Cardiac muscle cell (in vitro differentiated cells and primary cell): Measurements from ENCODE around the gene SBF1. TPM values are rescaled to one million over a fixed set of nuclear protein-coding genes. Genes with fewer than 3 reads are reported as not detected.
"Not testable (repeated sequence)": the region's sequence is repeated elsewhere in the genome, so short reads cannot be mapped to it uniquely, and the experiment has no call there.

ENCODE experiments used
- DNase-seq, 2 donors: peaks; one replicate each; pipeline versions ENCODE4 v3.0.0 to v3.0.0-alpha.2; 2010 to 2017; ENCODE audit warnings: low read depth in 1 of 2, low spot score in 1 of 2
- H3K27ac ChIP-seq: fragments of 200-600 bp; sonication (generic); 2 replicates; pipeline ENCODE4 v1.5.1; 2016
- H3K27me3 ChIP-seq: fragments of 200-600 bp; sonication (generic); 2 replicates; pipeline ENCODE4 v1.6.0; 2016; ENCODE audit warnings: control low read depth
- H3K36me3 ChIP-seq: fragments of 200-600 bp; sonication (generic); 2 replicates; pipeline ENCODE4 v1.5.1; 2016; ENCODE audit warnings: control low read depth
- H3K4me1 ChIP-seq: fragments of 200-600 bp; sonication (generic); 2 replicates; pipeline ENCODE4 v1.8.1; 2017; ENCODE audit warnings: low read depth, mild to moderate bottlenecking, mixed run types
- H3K4me3 ChIP-seq: fragments of 200-600 bp; sonication (generic); 2 replicates; pipeline ENCODE4 v1.5.1; 2016; ENCODE audit warnings: mild to moderate bottlenecking
- H3K9me3 ChIP-seq: fragments of 200-600 bp; sonication (generic); 2 replicates; pipeline ENCODE4 v1.5.1; 2017; ENCODE audit warnings: low read depth, mild to moderate bottlenecking, control low read depth
- polyA plus RNA-seq: library from polyadenylated mRNA; unstranded; fragments of >200 nt; fragmentation: Nextera tagmentation; extraction: Ambion mirVana; gene quantifications from 2 replicates; pipeline ENCODE4 v1.2.1, GENCODE V29; 2016
- total RNA-seq: library from RNA; depleted of rRNA; stranded (reverse); fragments of >200 nt; gene quantifications from 2 replicates; pipeline ENCODE4 v1.2.3, GENCODE V29; 2016
- TF ChIP-seq, protein P1 (sequence below): IDR thresholded peaks from 2 replicates; pipeline ENCODE4 v1.5.1; 2012; ENCODE audit warnings: low read depth, mild to moderate bottlenecking, low read length

Gene SBF1
- total and polyA plus RNA-seq, 2 experiments from 2014 or later = 39.1 to 111 TPM

DNA sequence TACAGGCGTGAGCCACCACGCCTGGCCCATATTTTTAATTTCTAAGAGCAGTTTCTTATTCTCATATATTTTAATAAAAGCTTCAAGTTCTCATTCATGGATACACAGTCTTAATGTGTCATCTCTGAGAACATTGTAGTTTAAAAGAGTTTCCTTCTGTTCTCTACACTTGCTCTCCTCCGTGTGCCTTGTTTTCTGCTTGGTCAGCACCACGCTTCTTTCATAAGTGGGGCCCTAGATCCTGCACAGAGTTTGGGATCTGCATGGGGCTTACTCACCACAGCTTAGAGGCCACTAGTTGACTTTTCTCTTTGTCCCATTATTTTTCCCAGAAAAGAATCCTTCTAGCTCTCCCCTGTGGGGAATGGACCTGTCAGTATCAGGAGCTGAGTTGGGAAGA lies 72.9 kb downstream of the SBF1 start:
- Histone ChIP-seq H3K27ac (no peak overlapping the region), H3K4me3 (no peak overlapping the region), H3K9me3 (no peaks in the 10 kb centered on the region), H3K36me3 (peaks cover 3% of the 10 kb centered on the region), H3K27me3 (no peaks in the 10 kb centered on the region), H3K4me1 (peaks cover 2% of the 10 kb centered on the region)
- DNase-seq = no peak
- TF ChIP-seq, protein P1, sequence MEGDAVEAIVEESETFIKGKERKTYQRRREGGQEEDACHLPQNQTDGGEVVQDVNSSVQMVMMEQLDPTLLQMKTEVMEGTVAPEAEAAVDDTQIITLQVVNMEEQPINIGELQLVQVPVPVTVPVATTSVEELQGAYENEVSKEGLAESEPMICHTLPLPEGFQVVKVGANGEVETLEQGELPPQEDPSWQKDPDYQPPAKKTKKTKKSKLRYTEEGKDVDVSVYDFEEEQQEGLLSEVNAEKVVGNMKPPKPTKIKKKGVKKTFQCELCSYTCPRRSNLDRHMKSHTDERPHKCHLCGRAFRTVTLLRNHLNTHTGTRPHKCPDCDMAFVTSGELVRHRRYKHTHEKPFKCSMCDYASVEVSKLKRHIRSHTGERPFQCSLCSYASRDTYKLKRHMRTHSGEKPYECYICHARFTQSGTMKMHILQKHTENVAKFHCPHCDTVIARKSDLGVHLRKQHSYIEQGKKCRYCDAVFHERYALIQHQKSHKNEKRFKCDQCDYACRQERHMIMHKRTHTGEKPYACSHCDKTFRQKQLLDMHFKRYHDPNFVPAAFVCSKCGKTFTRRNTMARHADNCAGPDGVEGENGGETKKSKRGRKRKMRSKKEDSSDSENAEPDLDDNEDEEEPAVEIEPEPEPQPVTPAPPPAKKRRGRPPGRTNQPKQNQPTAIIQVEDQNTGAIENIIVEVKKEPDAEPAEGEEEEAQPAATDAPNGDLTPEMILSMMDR = no peak

DNA sequence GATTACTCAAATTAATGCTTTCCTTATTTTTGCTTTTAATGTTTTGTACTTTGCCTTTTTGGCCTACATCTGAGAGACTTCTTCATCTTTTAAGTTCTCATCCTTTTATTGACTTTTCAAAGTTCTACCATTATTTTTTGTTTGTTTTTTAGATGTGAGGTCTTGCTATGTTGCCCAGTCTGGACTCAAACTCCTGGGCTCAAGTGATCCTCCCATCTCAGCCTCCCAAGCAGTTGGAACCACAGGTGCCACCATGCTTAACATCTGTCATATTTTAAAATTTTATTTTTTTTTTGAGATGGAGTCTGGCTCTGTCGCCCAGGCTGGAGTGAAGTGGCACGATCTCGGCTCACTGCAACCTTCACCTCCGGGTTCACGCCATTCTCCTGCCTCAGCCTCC lies 73.9 kb downstream of the SBF1 start:
- H3K9me3 ChIP-seq = no peaks in the 10 kb centered on the region
- H3K36me3 ChIP-seq = no peaks in the 10 kb centered on the region
- peaks cover 10% of the 10 kb centered on the region for H3K4me1 ChIP-seq
- no peak overlapping the region for H3K27ac ChIP-seq
- DNase-seq = no peak
- no peak overlapping the region for H3K4me3 ChIP-seq
- H3K27me3 ChIP-seq = no peaks in the 10 kb centered on the region
- TF ChIP-seq, protein P1 = no peak

DNA sequence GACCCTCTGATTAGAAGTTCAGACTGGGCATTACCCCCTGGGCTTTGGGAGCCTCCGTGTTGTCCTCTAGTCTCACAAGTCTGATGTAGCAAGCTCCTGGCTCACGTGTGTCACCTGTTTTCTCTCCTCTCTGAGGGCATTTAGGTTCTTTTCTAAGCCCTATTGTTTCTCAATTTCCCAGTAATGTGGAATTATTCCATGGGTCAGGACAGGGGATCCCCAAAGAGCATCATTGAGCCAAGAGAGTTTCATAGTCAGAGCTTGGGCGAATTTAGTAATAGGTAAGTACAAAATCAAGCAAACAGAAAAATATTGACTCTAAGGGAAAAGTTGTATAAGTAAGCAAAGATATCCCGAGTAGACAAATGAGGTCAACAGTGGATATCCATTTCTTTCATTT lies 74.4 kb downstream of the SBF1 start:
- H3K4me1 ChIP-seq = peaks cover 10% of the 10 kb centered on the region
- no peaks in the 10 kb centered on the region for H3K36me3 ChIP-seq
- H3K27ac ChIP-seq = no peak overlapping the region
- TF ChIP-seq, protein P1 = no peak
- DNase-seq = no peak
- H3K4me3 ChIP-seq = no peak overlapping the region
- H3K27me3 ChIP-seq = no peaks in the 10 kb centered on the region
- H3K9me3 ChIP-seq = no peaks in the 10 kb centered on the region

DNA sequence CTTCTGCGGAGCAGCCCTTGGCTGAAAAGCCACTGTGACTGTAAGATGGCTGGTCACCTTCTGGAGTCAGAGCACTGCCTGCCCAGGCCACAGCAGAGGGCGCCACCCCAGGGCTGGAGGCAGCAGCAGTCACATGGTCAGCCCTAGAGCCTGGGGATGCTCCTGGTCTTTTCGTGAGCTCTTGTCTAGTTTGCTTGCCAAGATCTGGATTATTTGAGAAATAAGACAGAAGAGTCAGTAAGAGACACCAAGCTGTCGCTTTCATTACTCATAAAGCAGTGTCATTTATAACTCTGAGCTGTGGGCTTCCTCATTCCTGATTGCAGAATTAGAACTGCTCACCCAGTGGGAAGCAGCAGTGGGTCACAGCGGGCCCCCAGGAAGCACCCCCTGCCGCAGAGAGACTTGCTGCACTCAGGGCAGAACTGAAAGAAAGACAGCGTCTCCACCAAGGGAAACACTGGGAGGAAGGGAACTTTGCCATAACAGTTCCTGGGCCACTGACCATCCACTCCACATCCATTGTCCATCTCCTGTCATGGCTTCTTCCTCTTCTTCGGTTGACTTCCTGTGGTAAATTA lies 75.0 kb downstream of the SBF1 start:
- peaks cover 10% of the 10 kb centered on the region for H3K4me1 ChIP-seq
- DNase-seq = peak; percentile 15 to 53
- no peaks in the 10 kb centered on the region for H3K36me3 ChIP-seq
- H3K27me3 ChIP-seq = no peaks in the 10 kb centered on the region
- TF ChIP-seq, protein P1 = peak; percentile 38
- H3K9me3 ChIP-seq = no peaks in the 10 kb centered on the region
- H3K27ac ChIP-seq = peak overlapping the region; percentile 63
- no peak overlapping the region for H3K4me3 ChIP-seq

DNA sequence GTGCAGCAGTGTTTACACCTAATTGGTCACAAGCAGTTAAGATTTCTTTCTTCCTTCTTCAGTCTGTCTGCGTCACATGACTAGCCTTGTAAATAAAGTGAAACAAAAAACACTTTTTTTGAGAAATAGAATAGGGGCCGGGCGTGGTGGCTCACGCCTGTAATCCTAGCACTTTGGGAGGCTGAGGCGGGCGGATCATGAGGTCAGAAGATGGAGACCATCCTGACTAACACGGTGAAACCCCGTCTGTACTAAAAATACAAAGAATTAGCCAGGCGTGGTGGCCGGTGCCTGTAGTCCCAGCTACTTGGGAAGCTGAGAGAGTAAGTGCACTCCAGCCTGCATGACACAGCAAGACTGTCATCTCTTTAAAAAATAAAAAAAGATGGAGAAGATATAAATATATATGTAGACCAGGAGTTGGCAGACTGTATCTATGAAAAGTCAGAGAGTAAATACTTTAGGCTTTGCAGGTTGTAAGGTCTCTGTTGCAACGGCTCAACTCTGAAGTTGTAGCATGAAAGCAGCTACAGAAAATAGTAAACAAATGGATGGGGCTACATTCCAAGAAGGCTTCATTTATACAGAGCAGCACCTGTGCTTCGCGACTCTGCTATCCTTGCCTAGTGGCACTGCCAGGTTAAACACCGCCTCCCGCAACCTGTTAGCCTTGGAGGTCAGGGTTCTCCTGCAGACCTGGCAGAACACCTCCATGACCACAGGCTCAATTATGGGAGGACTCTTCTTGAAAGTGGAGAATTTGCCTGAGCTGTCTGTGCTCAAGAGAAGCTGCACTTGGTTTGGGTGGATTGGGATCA lies 75.8 kb downstream of the SBF1 start:
- no peaks in the 10 kb centered on the region for H3K36me3 ChIP-seq
- no peaks in the 10 kb centered on the region for H3K9me3 ChIP-seq
- TF ChIP-seq, protein P1 = no peak
- H3K4me1 ChIP-seq = peaks cover 10% of the 10 kb centered on the region
- no peak overlapping the region for H3K4me3 ChIP-seq
- no peaks in the 10 kb centered on the region for H3K27me3 ChIP-seq
- DNase-seq = no peak
- H3K27ac ChIP-seq = peak overlapping the region; percentile 63

DNA sequence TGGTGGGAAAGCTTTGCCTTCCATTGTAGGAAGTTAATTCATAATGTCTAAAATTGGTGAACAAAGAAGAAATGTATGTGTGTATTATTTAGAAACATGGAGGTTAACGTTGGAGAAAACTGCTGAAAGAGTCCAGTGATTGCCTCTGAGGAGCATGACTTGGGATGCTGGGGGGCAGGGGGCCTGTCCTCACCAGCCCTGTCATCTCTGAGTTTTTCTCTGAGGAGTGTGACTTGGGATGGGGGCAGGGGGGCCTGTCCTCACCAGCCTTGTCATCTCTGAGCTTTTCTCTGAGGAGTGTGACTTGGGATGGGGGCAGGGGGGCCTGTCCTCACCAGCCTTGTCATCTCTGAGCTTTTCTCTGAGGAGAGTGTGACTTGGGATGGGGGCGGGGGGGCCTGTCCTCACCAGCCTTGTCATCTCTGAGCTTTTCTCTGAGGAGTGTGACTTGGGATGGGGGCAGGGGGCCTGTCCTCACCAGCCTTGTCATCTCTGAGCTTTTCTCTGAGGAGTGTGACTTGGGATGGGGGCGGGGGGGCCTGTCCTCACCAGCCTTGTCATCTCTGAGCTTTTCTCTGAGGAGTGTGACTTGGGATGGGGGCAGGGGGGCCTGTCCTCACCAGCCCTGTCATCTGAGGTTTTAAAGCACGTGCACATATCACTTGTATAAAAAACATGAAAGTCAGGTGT lies 77.3 kb downstream of the SBF1 start:
- H3K4me3 ChIP-seq = not testable (repeated sequence)

More for the DNA sequence above, 77.3 kb downstream of the SBF1 start:
- Histone ChIP-seq H3K4me1 (peaks cover 10% of the 10 kb centered on the region), H3K27ac (peak overlapping the region; percentile 56)
- H3K9me3 ChIP-seq, DNase-seq, H3K27me3 ChIP-seq, H3K36me3 ChIP-seq: not testable (repeated sequence)
